Neural cell (in vitro differentiated cells): ENCODE data around the gene MMRN1. TPM values are rescaled to one million over a fixed set of nuclear protein-coding genes. Genes with fewer than 3 reads are reported as not detected.

Experiments used
- H2AFZ ChIP-seq: fragments of 200-600, 300-800 bp; sonication (generic), shearing (Covaris generic); 2 replicates; pipeline ENCODE4 v1.6.0; 2014; ENCODE audit warnings: low read depth, mild to moderate bottlenecking, antibody characterized with exemption, low read length, moderate library complexity
- H3F3A ChIP-seq: fragments of 200-600 bp; shearing (Covaris generic); 2 replicates; pipeline ENCODE4 v1.6.1; 2016; ENCODE audit warnings: mild to moderate bottlenecking, moderate library complexity, mixed read lengths, antibody characterized with exemption, low read length; ENCODE audit not compliant: insufficient read depth, poor library complexity, severe bottlenecking
- H3K27ac ChIP-seq: fragments of 200-600, 300-800 bp; sonication (generic), shearing (Covaris generic); 2 replicates; pipeline ENCODE4 v1.5.1; 2014; ENCODE audit warnings: mild to moderate bottlenecking, low read length, moderate library complexity
- H3K27me3 ChIP-seq: fragments of 300-800, 200-600 bp; sonication (generic), shearing (Covaris generic); 2 replicates; pipeline ENCODE4 v1.6.0; 2014; ENCODE audit warnings: mild to moderate bottlenecking, low read depth, low read length, moderate library complexity; ENCODE audit not compliant: insufficient read depth
- H3K36me3 ChIP-seq: fragments of 300-800, 200-600 bp; sonication (generic), shearing (Covaris generic); 2 replicates; pipeline ENCODE4 v1.5.1; 2014; ENCODE audit warnings: mild to moderate bottlenecking, antibody characterized with exemption, low read length, moderate library complexity; ENCODE audit not compliant: insufficient read depth
- H3K4me2 ChIP-seq: fragments of 300-800, 200-600 bp; sonication (generic), shearing (Covaris generic); 2 replicates; pipeline ENCODE4 v1.6.0; 2014; ENCODE audit warnings: mild to moderate bottlenecking, low read length
- H3K4me3 ChIP-seq: fragments of 300-800, 200-600 bp; sonication (generic), shearing (Covaris generic); 2 replicates; pipeline ENCODE4 v1.5.1; 2014; ENCODE audit warnings: mild to moderate bottlenecking, low read length, moderate library complexity
- H3K79me2 ChIP-seq: fragments of 200-600 bp; shearing (Covaris generic); replicated peaks from 2 replicates; pipeline ENCODE4 v1.6.0; 2014; ENCODE audit warnings: mild to moderate bottlenecking, low read length, moderate library complexity; ENCODE audit not compliant: insufficient read depth
- H3K9ac ChIP-seq: fragments of 300-800, 200-600 bp; sonication (generic), shearing (Covaris generic); 2 replicates; pipeline ENCODE4 v1.6.1; 2016; ENCODE audit warnings: mild to moderate bottlenecking, low read length, mixed read lengths
- H3K9me2 ChIP-seq: fragments of 200-600 bp; shearing (Covaris generic); 2 replicates; pipeline ENCODE4 v1.6.1; 2016; ENCODE audit warnings: mild to moderate bottlenecking, low read length, mixed read lengths; ENCODE audit not compliant: insufficient read depth
- H3K9me3 ChIP-seq: fragments of 200-600, 300-800 bp; sonication (generic), shearing (Covaris generic); 2 replicates; pipeline ENCODE4 v1.6.1; 2016; ENCODE audit warnings: mild to moderate bottlenecking, mixed run types, low read length, moderate library complexity, mixed read lengths
- H4K20me1 ChIP-seq: fragments of 200-600 bp; shearing (Covaris generic); 2 replicates; pipeline ENCODE4 v1.6.1; 2016; ENCODE audit warnings: mild to moderate bottlenecking, mixed run types; ENCODE audit not compliant: insufficient read depth
- CTCF ChIP-seq: fragments of 450-650 bp; IDR thresholded peaks from 2 replicates; pipeline ENCODE4 v1.5.1; 2014; ENCODE audit warnings: antibody characterized with exemption, mild to moderate bottlenecking, moderate library complexity; ENCODE audit not compliant: poor library complexity, severe bottlenecking
- EP300 ChIP-seq: fragments of 450-650 bp; conservative IDR thresholded peaks from 2 replicates; pipeline ENCODE4 v1.6.1; 2014; ENCODE audit warnings: antibody characterized with exemption, mild to moderate bottlenecking, moderate library complexity; ENCODE audit not compliant: poor library complexity, severe bottlenecking
- EZH2 ChIP-seq: fragments of 200-600, 300-800 bp; shearing (Covaris generic), sonication (generic); IDR thresholded peaks from 2 replicates; pipeline ENCODE4 v1.6.1; 2014; ENCODE audit warnings: antibody characterized with exemption, low read length, borderline replicate concordance, mild to moderate bottlenecking; ENCODE audit not compliant: insufficient read depth, poor library complexity, severe bottlenecking
- MXI1 ChIP-seq: fragments of 450-650 bp; conservative IDR thresholded peaks from 2 replicates; pipeline ENCODE4 v1.6.1; 2014; ENCODE audit warnings: antibody characterized with exemption, mild to moderate bottlenecking; ENCODE audit not compliant: poor library complexity, severe bottlenecking
- POLR2AphosphoS5 ChIP-seq: IDR thresholded peaks from 2 replicates; pipeline ENCODE4 v1.6.1; 2012
- RAD21 ChIP-seq: fragments of 450-650 bp; conservative IDR thresholded peaks from 2 replicates; pipeline ENCODE4 v1.6.1; 2014; ENCODE audit warnings: antibody characterized with exemption, mild to moderate bottlenecking, moderate library complexity
- SMC3 ChIP-seq: fragments of 450-650 bp; conservative IDR thresholded peaks from 2 replicates; pipeline ENCODE4 v1.6.1; 2014; ENCODE audit warnings: antibody characterized with exemption, mild to moderate bottlenecking, moderate library complexity; ENCODE audit not compliant: poor library complexity
- TAF1 ChIP-seq: IDR thresholded peaks from 2 replicates; pipeline ENCODE4 v1.6.1; 2012; ENCODE audit warnings: low read depth
- polyA plus RNA-seq: library from polyadenylated mRNA; depleted of rRNA; stranded (reverse); fragments of >200 nt; gene quantifications from 2 replicates; pipeline ENCODE4 v1.2.3, GENCODE V29; 2014

The MMRN1 gene
- polyA plus RNA-seq, 1 donor from 2014 or later, result 2.2 TPM

- H3K27ac ChIP-seq, result no peak overlapping the region
Observed at GRCh38 chr4:89939546-89939945, 44.9 kb downstream of the MMRN1 start.

GRCh38 chr4:89939994-89940393 lies 45.3 kb downstream of the MMRN1 start:
- no peaks in the 10 kb centered on the region for H3K79me2 ChIP-seq
- H3K9me2 ChIP-seq, result no peaks in the 10 kb centered on the region
- no peak overlapping the region for H3K4me3 ChIP-seq
- H3F3A ChIP-seq, result no peaks in the 10 kb centered on the region
- H3K9me3 ChIP-seq, result no peaks in the 10 kb centered on the region
- TF ChIP-seq EP300 (no peak), RAD21 (no peak), MXI1 (no peak)
- no peak overlapping the region for H3K27ac ChIP-seq
- H3K36me3 ChIP-seq, result no peaks in the 10 kb centered on the region
- no peak overlapping the region for H3K9ac ChIP-seq
- H3K27me3 ChIP-seq, result no peaks in the 10 kb centered on the region
- no peak overlapping the region for H2AFZ ChIP-seq
- H3K4me2 ChIP-seq, result no peak overlapping the region
- no peaks in the 10 kb centered on the region for H4K20me1 ChIP-seq

More at GRCh38 chr4:89939546-89939945, 44.9 kb downstream of the MMRN1 start:
- Histone ChIP-seq H3K9me2 (no peaks in the 10 kb centered on the region), H3K36me3 (no peaks in the 10 kb centered on the region), H3K4me3 (no peak overlapping the region), H3K9ac (no peak overlapping the region), H3K9me3 (no peaks in the 10 kb centered on the region), H3F3A (no peaks in the 10 kb centered on the region), H2AFZ (no peak overlapping the region), H3K4me2 (no peak overlapping the region), H3K79me2 (no peaks in the 10 kb centered on the region), H4K20me1 (no peaks in the 10 kb centered on the region), H3K27me3 (no peaks in the 10 kb centered on the region)
- TF ChIP-seq EZH2, result no peak
- TF ChIP-seq EP300, result no peak
- TF ChIP-seq CTCF, result no peak
- TF ChIP-seq TAF1, result no peak
- no peak for TF ChIP-seq POLR2AphosphoS5
- TF ChIP-seq RAD21, result no peak
- TF ChIP-seq MXI1, result no peak

- Histone ChIP-seq H3K4me3 (no peak overlapping the region), H3K9me2 (no peaks in the 10 kb centered on the region), H3K27me3 (no peaks in the 10 kb centered on the region), H3K9ac (no peak overlapping the region), H3K36me3 (no peaks in the 10 kb centered on the region), H4K20me1 (no peaks in the 10 kb centered on the region), H3F3A (no peaks in the 10 kb centered on the region), H3K27ac (no peak overlapping the region), H2AFZ (no peak overlapping the region), H3K4me2 (no peak overlapping the region), H3K9me3 (no peaks in the 10 kb centered on the region), H3K79me2 (no peaks in the 10 kb centered on the region)
- no peak for TF ChIP-seq RAD21
- no peak for TF ChIP-seq POLR2AphosphoS5
- no peak for TF ChIP-seq MXI1
- no peak for TF ChIP-seq SMC3
Observed at GRCh38 chr4:89942811-89943210, 48.2 kb downstream of the MMRN1 start.
